Measurements from ENCODE around the gene OCIAD1.
"Not testable (repeated sequence)": the region's sequence is repeated elsewhere in the genome, so short reads cannot be mapped to it uniquely, and the experiment has no call there.

The OCIAD1 gene

DNA sequence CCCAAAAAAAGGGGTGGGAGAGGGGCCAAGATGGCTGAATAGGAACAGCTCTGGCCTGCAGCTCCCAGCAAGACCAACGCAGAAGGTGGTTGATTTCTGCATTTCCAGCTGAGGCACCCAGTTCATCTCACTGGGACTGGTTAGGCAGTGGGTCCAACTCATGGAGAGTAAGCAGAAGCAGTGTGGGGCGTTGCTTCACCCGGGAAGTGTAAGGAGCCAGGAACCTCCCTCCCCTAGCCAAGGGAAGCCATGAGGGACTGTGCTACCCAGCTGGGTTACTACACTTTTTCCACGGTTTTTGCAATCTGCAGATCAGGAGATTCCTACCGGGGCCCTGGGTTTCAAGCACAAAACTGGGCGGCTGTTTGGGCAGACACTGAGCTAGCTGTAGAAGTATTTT lies 13.9 kb upstream of the OCIAD1 start:
- no peak for DNase-seq (ENCODE audit: low read depth in 3 of 3)

GRCh38 chr4:48821431-48821830 lies 9.5 kb upstream of the OCIAD1 start:
- DNase-seq (ENCODE audit: low read depth in 3 of 3) = not testable (repeated sequence)

GRCh38 chr4:48827622-48828021 lies 3.3 kb upstream of the OCIAD1 start:
- no peak for DNase-seq (ENCODE audit: low read depth in 3 of 3)

DNA sequence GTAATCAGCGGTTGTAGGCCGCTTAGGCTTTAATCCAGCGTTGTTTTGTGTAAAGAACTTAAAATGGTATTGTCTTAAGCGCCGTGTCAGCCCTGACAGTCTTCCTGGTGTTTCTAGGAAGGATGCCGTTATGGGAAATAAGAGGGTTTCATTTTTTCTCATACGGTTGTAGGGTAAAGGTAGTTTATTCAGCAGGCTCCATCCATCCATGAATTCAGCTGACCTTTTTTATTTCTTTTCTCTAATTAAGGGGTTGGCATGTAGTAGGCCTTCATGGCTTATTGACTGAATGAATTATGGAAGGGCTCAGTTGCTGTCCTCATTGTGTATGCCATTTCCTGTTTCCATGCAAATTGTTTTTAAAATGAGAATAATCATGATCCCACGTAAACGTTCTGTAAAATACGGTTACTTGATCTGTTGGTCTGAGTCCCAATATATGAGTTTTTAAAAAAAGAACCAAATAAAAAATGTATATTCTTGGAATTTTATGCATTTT lies 693 bp downstream of the OCIAD1 start:
- no peak for DNase-seq (ENCODE audit: low read depth in 3 of 3)

DNA sequence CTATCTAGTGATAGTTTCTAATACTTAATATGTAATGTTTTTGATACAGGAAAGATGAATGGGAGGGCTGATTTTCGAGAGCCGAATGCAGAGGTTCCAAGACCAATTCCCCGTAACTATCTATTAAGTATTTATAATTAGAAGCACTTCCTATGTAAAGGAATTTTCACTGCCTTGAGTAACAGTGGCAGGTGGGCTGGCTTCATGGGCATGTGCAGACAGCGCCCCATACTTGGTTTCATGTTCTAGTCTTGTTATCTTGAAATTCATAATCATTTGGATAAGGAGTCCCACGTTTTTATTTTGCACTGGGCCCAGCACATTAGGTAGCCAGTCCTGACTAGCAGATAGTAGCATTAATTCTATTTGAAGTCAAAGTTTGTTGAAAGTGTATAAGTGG lies 1.7 kb downstream of the OCIAD1 start:
- DNase-seq (ENCODE audit: low read depth in 3 of 3) = no peak

- DNase-seq (ENCODE audit: low read depth in 3 of 3) = no peak
Observed at GRCh38 chr4:48836658-48837057, 5.8 kb downstream of the OCIAD1 start.

DNA sequence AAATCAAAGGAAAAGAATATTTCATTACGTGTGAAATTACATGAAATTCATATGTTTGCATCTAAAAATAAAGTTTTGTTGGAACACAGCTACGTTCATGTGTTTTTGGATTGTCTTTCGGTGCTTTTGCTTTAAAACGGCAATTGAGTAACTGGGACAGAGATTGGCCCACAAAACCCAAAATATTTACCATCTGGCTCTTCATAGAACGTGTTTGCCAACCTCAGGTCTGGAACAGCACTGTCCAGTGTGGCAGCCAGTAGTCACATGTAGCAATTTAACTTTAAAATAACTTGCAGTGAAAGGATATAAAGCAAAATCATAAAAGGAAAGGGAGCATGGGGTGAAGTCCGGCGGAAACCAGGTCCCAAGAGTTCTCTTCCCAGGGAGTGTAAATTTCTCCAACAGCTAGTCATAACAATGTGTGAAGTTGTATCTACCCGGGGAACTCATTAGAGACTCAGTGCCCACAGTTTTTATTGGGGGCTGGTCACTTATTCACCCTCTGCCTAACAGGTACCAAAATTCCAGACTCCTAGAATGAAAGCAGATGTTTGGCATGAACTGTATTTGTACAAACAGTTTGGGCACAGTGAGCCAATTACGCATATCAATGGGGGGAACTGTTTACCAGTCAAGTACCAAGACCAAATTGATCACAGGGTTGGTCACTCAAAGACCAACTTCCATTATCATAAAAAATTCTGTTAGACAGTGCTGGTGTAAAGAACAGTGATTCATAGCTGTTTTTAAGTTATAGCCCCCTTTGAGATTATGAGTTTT lies 10.3 kb downstream of the OCIAD1 start:
- no peak for DNase-seq (ENCODE audit: low read depth in 3 of 3)

DNA sequence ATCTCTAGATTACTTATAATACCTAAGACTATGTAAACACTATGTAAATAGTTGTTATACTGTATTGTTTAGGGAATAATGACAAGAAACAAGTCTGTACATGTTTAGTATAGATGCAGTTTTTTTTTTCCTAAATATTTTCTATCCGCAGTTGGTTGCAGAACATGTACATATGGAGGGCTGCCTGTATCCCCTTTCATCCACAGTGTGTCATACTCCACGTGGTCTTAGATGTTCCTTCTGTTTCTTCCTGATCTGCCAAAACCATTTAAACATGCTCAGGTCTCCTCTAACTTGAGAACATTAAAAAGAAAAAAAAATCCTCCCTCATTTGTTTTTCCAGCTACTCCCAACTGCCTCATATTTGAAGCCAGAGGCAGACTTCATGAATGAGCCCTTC lies 14.0 kb downstream of the OCIAD1 start:
- no peak for DNase-seq (ENCODE audit: low read depth in 3 of 3)

DNA sequence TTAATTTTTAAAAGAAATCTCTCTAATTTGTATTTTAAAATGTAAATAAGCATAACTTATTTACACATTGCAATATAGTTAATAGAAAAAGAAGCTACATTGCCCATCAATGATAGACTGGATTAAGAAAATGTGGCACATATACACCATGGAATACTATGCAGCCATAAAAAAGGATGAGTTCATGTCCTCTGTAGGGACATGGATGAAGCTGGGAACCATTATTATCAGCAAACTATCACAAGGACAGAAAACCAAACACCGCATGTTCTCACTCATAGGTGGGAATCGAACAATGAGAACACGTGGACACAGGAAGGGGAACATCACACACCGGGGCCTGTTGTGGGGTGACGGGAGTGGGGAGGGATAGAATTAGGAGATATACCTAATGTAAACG lies 17.9 kb downstream of the OCIAD1 start:
- DNase-seq (ENCODE audit: low read depth in 3 of 3) = not testable (repeated sequence)

DNA sequence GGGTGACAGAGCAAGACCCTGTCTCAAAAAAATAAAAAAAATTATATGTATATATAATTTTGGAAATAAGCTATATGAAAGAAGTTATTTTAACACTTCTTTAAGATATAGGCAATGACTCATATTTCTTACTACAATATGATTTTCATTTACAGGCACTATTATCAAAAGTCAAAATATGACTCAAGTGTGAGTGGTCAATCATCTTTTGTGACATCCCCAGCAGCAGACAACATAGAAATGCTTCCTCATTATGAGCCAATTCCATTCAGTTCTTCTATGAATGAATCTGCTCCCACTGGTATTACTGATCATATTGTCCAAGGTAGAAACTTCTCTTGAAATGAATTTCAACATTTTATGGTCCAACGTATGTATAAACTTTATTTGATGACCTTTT lies 20.8 kb downstream of the OCIAD1 start:
- DNase-seq (ENCODE audit: low read depth in 3 of 3) = no peak

- DNase-seq (ENCODE audit: low read depth in 3 of 3) = no peak
Observed at GRCh38 chr4:48853604-48854394, 22.9 kb downstream of the OCIAD1 start.

DNA sequence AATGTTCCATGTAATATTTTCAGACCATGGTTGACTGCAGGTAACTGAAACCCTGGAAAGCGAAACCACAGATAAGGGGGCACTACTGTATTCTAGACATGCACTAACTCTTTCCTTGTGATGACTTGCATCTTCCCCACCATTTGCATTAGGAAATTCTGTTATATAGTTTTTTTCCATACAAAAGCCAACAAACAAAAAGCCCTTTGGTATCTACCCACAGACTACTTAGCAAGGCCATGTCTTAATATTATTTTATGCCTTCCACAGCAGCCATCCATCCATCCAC lies 23.5 kb downstream of the OCIAD1 start:
- no peak for DNase-seq (ENCODE audit: low read depth in 3 of 3)

DNA sequence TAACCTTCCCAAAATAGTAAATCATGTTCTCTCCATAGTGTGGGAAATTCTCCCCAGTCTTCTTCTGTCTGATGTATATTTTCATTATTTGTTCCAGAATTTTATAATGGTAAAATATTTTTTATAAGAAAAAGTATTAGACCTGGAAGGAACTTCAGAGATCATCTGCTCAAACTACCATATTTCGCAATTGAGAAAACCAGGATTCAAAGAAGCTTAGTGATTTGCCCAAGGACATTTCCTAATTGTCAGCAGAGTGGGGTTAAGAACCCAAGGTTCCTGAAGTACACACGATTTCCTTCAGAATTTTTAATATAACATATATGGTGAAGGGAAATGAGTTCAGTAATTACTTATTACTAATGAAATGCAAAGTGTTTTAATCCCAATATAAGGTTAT lies 24.1 kb downstream of the OCIAD1 start:
- DNase-seq (ENCODE audit: low read depth in 3 of 3) = no peak

DNA sequence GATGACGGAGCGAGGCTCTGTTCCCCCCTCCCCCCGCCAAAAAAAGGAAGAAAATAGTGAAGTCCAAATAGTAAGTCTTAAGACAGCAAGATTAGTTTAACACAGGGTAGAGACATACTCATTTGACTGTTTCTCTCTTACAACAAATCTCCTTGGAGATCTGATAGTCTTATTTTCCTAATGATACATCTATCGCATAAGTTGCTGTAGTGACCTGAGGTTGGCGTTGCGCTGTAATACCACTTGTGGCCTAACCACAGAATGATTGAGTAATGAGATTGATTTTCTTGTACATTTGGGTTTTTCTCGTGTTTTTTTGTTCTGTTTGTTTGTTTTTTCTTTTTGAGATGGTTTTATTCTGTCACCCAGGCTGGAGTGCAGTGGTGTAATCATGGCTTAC lies 27.2 kb downstream of the OCIAD1 start:
- no peak for DNase-seq (ENCODE audit: low read depth in 3 of 3)

DNA sequence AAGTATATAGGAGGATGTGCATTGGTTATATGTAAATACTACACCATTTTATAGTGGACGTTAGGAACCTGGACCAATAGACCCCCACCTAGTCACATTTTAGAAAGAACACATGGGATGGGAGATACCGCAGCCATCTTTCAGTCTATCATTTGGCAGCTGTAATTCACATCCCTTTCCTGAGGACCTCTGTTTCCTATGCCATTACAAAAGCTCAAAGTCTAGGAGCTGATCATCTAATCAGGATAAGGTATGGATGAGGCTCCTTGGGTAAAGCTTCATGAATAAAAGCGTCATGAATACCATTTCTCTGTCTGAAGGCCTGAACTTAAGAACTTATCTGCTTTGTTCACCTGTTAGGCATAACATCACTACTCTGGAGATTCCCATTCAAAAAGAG lies 31.1 kb downstream of the OCIAD1 start:
- no peak for DNase-seq (ENCODE audit: low read depth in 3 of 3)

DNA sequence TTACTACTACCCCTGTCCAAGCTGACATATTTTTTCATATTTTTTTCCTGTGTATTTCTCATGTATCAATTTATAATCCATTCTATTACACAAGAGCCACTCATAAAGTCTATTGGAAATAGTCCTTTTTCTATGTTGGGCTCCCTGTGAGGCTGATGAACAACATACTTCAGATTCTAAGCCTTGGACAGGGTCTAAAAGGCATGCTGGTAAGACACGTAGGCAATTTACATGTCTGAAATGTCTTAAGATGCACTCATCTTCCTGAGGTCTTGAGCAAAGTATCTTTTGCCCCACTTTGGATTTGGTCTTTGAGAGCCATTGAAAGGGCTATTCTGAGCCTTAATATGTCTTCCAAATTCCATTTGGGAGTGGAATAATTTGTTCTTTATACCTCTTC lies 31.8 kb downstream of the OCIAD1 start:
- no peak for DNase-seq (ENCODE audit: low read depth in 3 of 3)

DNA sequence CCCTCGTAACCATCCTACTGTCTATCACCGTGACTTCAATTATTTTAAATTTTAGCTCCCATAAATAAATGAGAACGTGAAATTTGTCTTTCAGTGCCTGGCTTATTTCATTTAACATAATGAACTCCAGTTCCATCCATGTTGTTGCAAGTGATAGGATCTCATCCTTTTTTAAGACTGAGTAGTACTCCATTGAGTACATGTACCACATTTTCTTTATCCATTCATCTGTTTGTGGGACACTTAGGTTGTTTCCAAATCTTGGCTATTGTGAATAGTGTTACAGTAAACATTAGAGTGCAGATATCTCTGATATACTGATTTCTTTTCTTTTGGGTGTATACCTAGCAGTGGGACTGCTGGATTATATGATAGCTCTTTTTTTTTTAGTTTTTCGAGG lies 32.8 kb downstream of the OCIAD1 start:
- DNase-seq (ENCODE audit: low read depth in 3 of 3) = no peak

DNA sequence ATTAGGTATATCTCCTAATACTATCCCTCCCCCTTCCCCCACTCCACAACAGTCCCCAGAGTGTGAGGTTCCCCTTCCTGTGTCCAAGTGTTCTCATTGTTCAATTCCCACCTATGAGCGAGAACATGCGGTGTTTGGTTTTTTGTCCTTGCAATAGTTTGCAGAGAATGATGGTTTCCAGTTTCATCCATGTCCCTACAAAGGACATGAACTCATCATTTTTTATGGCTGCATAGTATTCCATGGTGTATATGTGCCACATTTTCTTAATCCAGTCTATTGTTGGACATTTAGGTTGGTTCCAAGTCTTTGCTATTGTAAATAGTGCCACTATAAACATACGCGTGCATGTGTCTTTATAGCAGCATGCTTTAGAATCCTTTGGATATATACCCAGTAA lies 33.8 kb downstream of the OCIAD1 start:
- DNase-seq (ENCODE audit: low read depth in 3 of 3) = not testable (repeated sequence)

GRCh38 chr4:48877827-48878535 lies 47.1 kb downstream of the OCIAD1 start:
- no peak for DNase-seq (ENCODE audit: low read depth in 3 of 3)

DNA sequence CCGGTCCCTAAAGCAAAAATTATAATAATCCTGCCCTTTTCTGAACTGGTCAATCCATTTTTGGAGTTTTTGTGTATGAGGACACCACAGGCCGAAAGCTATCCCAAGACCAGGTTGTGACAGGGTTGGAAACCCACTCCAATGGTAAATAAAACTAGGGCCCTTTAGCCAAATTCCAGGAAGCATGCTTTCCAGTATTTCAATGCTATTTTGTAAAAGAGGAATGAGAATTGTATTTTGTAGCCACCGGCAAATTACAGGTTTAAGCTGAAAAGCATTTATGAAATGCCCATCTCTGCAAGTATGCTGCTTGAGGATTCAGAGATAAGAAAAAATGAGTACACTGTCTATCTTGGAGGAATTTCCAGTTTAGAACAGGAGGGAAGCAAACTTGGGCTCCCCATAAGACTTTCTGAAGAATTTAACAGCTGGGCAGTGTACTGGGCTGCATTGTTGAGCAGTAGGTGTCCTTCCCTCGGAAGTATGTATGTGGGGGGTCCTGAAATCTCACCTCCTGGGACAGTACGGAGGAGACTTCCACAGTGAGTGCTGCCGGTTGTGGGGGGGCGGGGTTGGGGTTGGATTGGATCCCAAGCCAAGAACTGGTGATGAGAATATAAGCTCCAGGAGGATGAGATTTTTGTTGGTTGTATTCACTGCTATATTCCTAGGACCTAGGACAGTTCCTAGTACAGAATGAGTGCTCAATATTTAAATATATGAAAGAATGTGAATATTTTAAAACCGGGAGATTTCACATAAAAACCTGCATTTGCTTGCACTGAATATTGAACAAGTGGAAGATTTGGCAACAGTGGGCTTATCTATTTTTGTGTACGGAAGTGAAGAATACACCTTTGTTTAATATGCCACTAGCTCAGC lies 48.9 kb downstream of the OCIAD1 start:
- DNase-seq (ENCODE audit: low read depth in 3 of 3) = no peak

DNA sequence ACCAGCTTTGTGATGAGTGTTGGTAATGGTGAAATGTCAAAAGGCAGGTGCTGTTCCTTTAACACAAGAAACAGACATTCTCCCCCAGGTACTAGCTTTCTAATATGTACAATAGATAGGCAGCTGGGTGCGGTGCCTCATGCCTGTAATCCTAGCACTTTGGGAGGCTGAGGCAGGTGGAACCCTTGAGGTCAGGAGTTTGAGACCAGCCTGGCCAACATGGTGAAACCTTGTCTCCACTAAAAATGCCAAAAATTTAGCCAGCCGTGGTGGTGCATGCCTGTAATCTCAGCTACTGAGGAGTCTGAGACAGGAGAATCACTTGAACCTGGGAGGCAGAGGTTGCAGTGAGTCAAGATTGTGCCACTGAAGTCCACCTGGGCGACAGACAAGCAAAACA lies 50.8 kb downstream of the OCIAD1 start:
- not testable (repeated sequence) for DNase-seq (ENCODE audit: low read depth in 3 of 3)

- not testable (repeated sequence) for DNase-seq (ENCODE audit: low read depth in 3 of 3)
Observed at GRCh38 chr4:48889750-48890149, 58.9 kb downstream of the OCIAD1 start.
